ENCODE data around the gene SNAPC4. TPM values are rescaled to one million over a fixed set of nuclear protein-coding genes. Genes with fewer than 3 reads are reported as not detected.

The SNAPC4 gene
- total and polyA plus RNA-seq, 10 donors, result 4.6 to 14.5 (median 10.1) TPM

- intact Hi-C loops (cut with DNase I; ENCODE audit: low total_unique reads), result no loop called here
- Histone ChIP-seq H3K9me3 (no peaks in the 10 kb centered on the region), H3K27me3 (replicated peaks in 1 of 7) (peaks cover 0 to 9% (median 0%) of the 10 kb centered on the region in 7 donors), H3K4me1 (peaks cover 5 to 60% (median 28%) of the 10 kb centered on the region in 6 donors), H3K4me3 (no peak overlapping the region), H3K27ac (peak overlapping the region in 5 of 8 donors; percentile 51 to 98 (median 55)), H3K36me3 (peaks cover 0 to 68% (median 13%) of the 10 kb centered on the region in 6 donors)
- DNase-seq, result no peak
- TF ChIP-seq CTCF (IDR thresholded peaks at IDR 0.05 in 8 of 11, conservative IDR thresholded peaks at IDR 0.05 in 3 of 11), result no peak
- TF ChIP-seq POLR2AphosphoS5 (IDR thresholded peaks at IDR 0.05), result peak; percentile 8 to 49 (median 27)
- WGBS, 5 donors, result 77 to 87% (median 84%) methylated on average over 22 to 38 of the region's 38 CpGs
These were observed 39.9 kb downstream of the SNAPC4 start for GRCh38 chr9:136359774-136360718.

GRCh38 chr9:136358888-136359287, 41.1 kb downstream of the SNAPC4 start:
- peaks cover 2 to 48% (median 24%) of the 10 kb centered on the region in 6 donors for H3K4me1 ChIP-seq

GRCh38 chr9:136358016-136358415, 42.0 kb downstream of the SNAPC4 start:
- TF ChIP-seq CTCF (IDR thresholded peaks at IDR 0.05 in 8 of 11, conservative IDR thresholded peaks at IDR 0.05 in 3 of 11) (no peak), POLR2A (IDR thresholded peaks at IDR 0.05) (no peak), POLR2AphosphoS5 (IDR thresholded peaks at IDR 0.05) (peak in 1 of 3 donors; percentile 7)
- no peak for DNase-seq
- 84 to 92% (median 92%) methylated on average over 12 to 29 of the region's 29 CpGs for WGBS, 5 donors
- intact Hi-C loops (cut with DNase I; ENCODE audit: low total_unique reads), result no loop called here
- H3K9me3 ChIP-seq, result no peaks in the 10 kb centered on the region
- no peak overlapping the region for H3K27ac ChIP-seq
- no peaks in the 10 kb centered on the region for H3K27me3 ChIP-seq (replicated peaks in 1 of 7)
- no peak overlapping the region for H3K4me3 ChIP-seq
- peaks cover 0 to 68% (median 13%) of the 10 kb centered on the region in 6 donors for H3K36me3 ChIP-seq
- H3K4me1 ChIP-seq, result peaks cover 0 to 45% (median 23%) of the 10 kb centered on the region in 6 donors

More at GRCh38 chr9:136358888-136359287, 41.1 kb downstream of the SNAPC4 start:
- DNase-seq, result no peak
- Histone ChIP-seq H3K4me3 (no peak overlapping the region), H3K27me3 (replicated peaks in 1 of 7) (no peaks in the 10 kb centered on the region), H3K9me3 (no peaks in the 10 kb centered on the region), H3K27ac (no peak overlapping the region), H3K36me3 (peaks cover 0 to 68% (median 13%) of the 10 kb centered on the region in 6 donors)
- intact Hi-C loops (cut with DNase I; ENCODE audit: low total_unique reads), result no loop called here
- WGBS, 5 donors, result 63 to 81% (median 79%) methylated on average over 1 to 2 of the region's 2 CpGs
- TF ChIP-seq POLR2A (IDR thresholded peaks at IDR 0.05), result no peak
- no peak for TF ChIP-seq POLR2AphosphoS5 (IDR thresholded peaks at IDR 0.05)

GRCh38 chr9:136357202-136357725, 42.7 kb downstream of the SNAPC4 start:
- WGBS, 5 donors, result 77 to 88% (median 82%) methylated on average over 14 to 22 of the region's 22 CpGs
- Histone ChIP-seq H3K4me3 (no peak overlapping the region), H3K36me3 (peaks cover 0 to 66% (median 13%) of the 10 kb centered on the region in 6 donors), H3K4me1 (peaks cover 0 to 42% (median 16%) of the 10 kb centered on the region in 6 donors), H3K9me3 (no peaks in the 10 kb centered on the region), H3K27ac (no peak overlapping the region), H3K27me3 (replicated peaks in 1 of 7) (no peaks in the 10 kb centered on the region)
- intact Hi-C loops (cut with DNase I; ENCODE audit: low total_unique reads), result no loop called here
- DNase-seq, result no peak
- TF ChIP-seq POLR2A (IDR thresholded peaks at IDR 0.05), result no peak
- TF ChIP-seq POLR2AphosphoS5 (IDR thresholded peaks at IDR 0.05), result peak in 1 of 3 donors; percentile 37
